HG03066 (cell line): ENCODE results near the gene PSAP.

Experiments used
- ATAC-seq: cut with Tn5 transposase; IDR thresholded peaks from one replicate; pipeline ENCODE4 v1.9.1; 2021; ENCODE audit warnings: low read depth; ENCODE audit not compliant: unreplicated experiment

The PSAP gene

GRCh38 chr10:71846816-71847215, 4.2 kb downstream of the PSAP start:
- no peak for ATAC-seq

- ATAC-seq = no peak
Observed at GRCh38 chr10:71845410-71846405, 5.3 kb downstream of the PSAP start.

- ATAC-seq = no peak
Observed at GRCh38 chr10:71844695-71845094, 6.4 kb downstream of the PSAP start.

- ATAC-seq = no peak
Observed at GRCh38 chr10:71844084-71844483, 7.0 kb downstream of the PSAP start.

GRCh38 chr10:71842856-71843686, 8.0 kb downstream of the PSAP start:
- ATAC-seq = no peak

- ATAC-seq = no peak
Observed at GRCh38 chr10:71842422-71842821, 8.6 kb downstream of the PSAP start.

GRCh38 chr10:71840958-71841335, 10.1 kb downstream of the PSAP start:
- no peak for ATAC-seq

GRCh38 chr10:71840177-71840957, 10.7 kb downstream of the PSAP start:
- no peak for ATAC-seq

GRCh38 chr10:71838264-71839211, 12.5 kb downstream of the PSAP start:
- ATAC-seq = no peak

- ATAC-seq = no peak
Observed at GRCh38 chr10:71837098-71837827, 13.8 kb downstream of the PSAP start.

GRCh38 chr10:71836596-71836974, 14.5 kb downstream of the PSAP start:
- ATAC-seq = peak; percentile 19

- ATAC-seq = peak; percentile 91
Observed at GRCh38 chr10:71835671-71836595, 15.1 kb downstream of the PSAP start.

GRCh38 chr10:71834343-71834674, 16.7 kb downstream of the PSAP start:
- no peak for ATAC-seq

- no peak for ATAC-seq
Observed at GRCh38 chr10:71833451-71834342, 17.4 kb downstream of the PSAP start.

GRCh38 chr10:71832967-71833366, 18.1 kb downstream of the PSAP start:
- ATAC-seq = no peak

- no peak for ATAC-seq
Observed at GRCh38 chr10:71831646-71832552, 19.2 kb downstream of the PSAP start.
